Ovary (tissue), 9 donors: ENCODE measurements around the gene TSPEAR. TPM values are rescaled to one million over a fixed set of nuclear protein-coding genes. Genes with fewer than 3 reads are reported as not detected.
A peak's percentile ranks its signal among the peaks of the same experiment; 100 is the strongest.

Experiments
- DNase-seq, 5 donors: peaks; one replicate each; pipeline ENCODE4 v3.0.0-alpha.2; 2019 to 2020
- H3K27ac ChIP-seq, 2 donors: fragments of 200-600 bp; one replicate each; pipeline versions ENCODE4 v1.5.1 to v1.8.0; 2019 to 2022
- H3K27me3 ChIP-seq: fragments of 200-600 bp; one replicate; pipeline ENCODE4 v1.8.0; 2022
- H3K36me3 ChIP-seq: fragments of 200-600 bp; sonication (generic); one replicate; pipeline ENCODE4 v1.5.1; 2019
- H3K4me1 ChIP-seq: one replicate; pipeline ENCODE4 v1.8.1; 2013; ENCODE audit warnings: mild to moderate bottlenecking, moderate library complexity; ENCODE audit not compliant: insufficient read depth
- H3K4me3 ChIP-seq: fragments of 200-600 bp; sonication (generic); one replicate; pipeline ENCODE4 v1.5.1; 2017
- H3K9me3 ChIP-seq, 2 donors: fragments of 200-600 bp in 1 of 2; sonication (generic) in 1 of 2; one replicate each; pipeline versions ENCODE4 v1.5.1 to v1.8.1; 2013 to 2019; ENCODE audit warnings: mild to moderate bottlenecking in 1 of 2, moderate library complexity in 1 of 2
- EP300 ChIP-seq: sonication (generic); formaldehyde crosslinking; IDR thresholded peaks from one replicate; pipeline ENCODE4 v1.6.1; 2017; ENCODE audit warnings: antibody characterized with exemption
- POLR2A ChIP-seq: fragments of 450-650 bp; IDR thresholded peaks from one replicate; pipeline ENCODE4 v1.6.1; 2017; ENCODE audit warnings: antibody characterized with exemption, mild to moderate bottlenecking, moderate library complexity
- WGBS, 3 donors: extraction: QIAGEN DNeasy Blood & Tissue Kit in 1 of 3; methylation state at CpG; one replicate each; pipeline versions ENCODE4 v1.1.5 to v1.1.7; 2013 to 2017; 5-methylcytosine and 5-hydroxymethylcytosine counted together
- intact Hi-C, 4 donors: fragments of 100-400 bp; cut with DNase I; formaldehyde crosslinking; loops; one replicate each; pipeline versions ENCODE4 v1.11.0 to v1.15.1; 2022 to 2023
- polyA plus RNA-seq, 2 donors: library from polyadenylated mRNA; stranded (reverse); fragments of 200-250 nt in 1 of 2; fragments of 350-450 nt in 1 of 2; fragmentation: Illumina TruSeq in 1 of 2; extraction: RNeasy Lipid Tissue Mini Kit (QIAGEN cat#74804) in 1 of 2; gene quantifications; one replicate each; pipeline ENCODE4 v1.2.3, GENCODE V29; 2013 to 2014
- total RNA-seq, 7 donors: library from RNA; depleted of rRNA in 2 of 7; stranded (reverse); fragments of >200 nt in 2 of 7; fragmentation: NEBNext Ultra II Directional in 3 of 7; extraction: Animal tissue kit (Norgen Biotek cat#: 25700) in 3 of 7; gene quantifications; one replicate each; pipeline versions ENCODE4 v1.1.0 to v1.2.4, GENCODE V29; 2016 to 2023
- TF ChIP-seq, protein P1 (sequence below), 3 donors: fragments of 450-650 bp in 2 of 3; fragments of 200-600 bp in 1 of 3; IDR thresholded peaks; one replicate each; pipeline versions ENCODE4 v1.5.1 to v1.8.0; 2016 to 2022; ENCODE audit warnings: antibody characterized with exemption in 3 of 3, mild to moderate bottlenecking in 1 of 3
- donor health status: DM: no; HTN: no; CAD: no; lungs with moderate emphysema.
- donor health status: DM: no; HTN: no; CAD: no.
- donor health status: Bipolar disorder and iron deficiency.
- donor health status: DM: yes; HTN: yes; CAD: no.
- donor health status: DM: no; HTN: no; CAD: no.
- donor health status: DM: yes; HTN: yes; CAD: no.

TSPEAR gene
- total and polyA plus RNA-seq, 9 donors, result 0.07 to 0.27 (median 0.11) TPM; not detected in 4

DNA sequence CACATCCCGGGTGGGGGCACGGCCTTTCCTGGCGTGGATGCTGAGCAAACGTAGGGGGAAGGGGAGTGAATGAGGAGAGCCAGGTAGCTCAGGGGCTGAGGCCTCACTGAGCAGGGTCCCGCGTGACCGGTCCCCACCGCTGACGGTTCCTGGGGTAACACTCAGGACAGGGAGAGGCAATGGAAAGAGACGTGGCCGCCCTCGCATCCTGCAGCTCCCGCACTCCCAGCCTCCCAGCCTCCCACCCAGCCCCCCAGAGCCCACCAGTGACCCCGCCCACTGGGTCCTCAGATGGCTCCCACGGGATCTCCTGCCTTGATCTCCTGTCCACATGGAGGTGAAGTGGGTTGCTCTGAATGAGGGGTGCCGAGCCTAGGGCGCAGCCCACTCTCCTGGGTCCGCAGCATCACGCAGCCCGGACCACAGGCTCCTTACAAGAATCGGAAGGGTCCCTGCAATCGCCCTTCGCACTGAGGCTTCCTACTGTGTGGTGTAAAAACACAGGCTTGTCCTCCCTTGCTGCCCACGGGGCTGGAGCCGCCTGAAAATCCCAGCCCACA lies 2.4 kb downstream of the TSPEAR start:
- H3K27me3 ChIP-seq, result no peaks in the 10 kb centered on the region
- DNase-seq, result peak in 2 of 5 donors; percentile 3 to 17
- 1 to 4% (median 2%) methylated on average over 16 to 25 of the region's 25 CpGs for WGBS, 3 donors
- no peaks in the 10 kb centered on the region for H3K36me3 ChIP-seq
- no peaks in the 10 kb centered on the region for H3K4me1 ChIP-seq
- peaks cover 0 to 5% of the 10 kb centered on the region in 2 donors for H3K9me3 ChIP-seq
- TF ChIP-seq EP300 (no peak), POLR2A (no peak)
- TF ChIP-seq, protein P1, sequence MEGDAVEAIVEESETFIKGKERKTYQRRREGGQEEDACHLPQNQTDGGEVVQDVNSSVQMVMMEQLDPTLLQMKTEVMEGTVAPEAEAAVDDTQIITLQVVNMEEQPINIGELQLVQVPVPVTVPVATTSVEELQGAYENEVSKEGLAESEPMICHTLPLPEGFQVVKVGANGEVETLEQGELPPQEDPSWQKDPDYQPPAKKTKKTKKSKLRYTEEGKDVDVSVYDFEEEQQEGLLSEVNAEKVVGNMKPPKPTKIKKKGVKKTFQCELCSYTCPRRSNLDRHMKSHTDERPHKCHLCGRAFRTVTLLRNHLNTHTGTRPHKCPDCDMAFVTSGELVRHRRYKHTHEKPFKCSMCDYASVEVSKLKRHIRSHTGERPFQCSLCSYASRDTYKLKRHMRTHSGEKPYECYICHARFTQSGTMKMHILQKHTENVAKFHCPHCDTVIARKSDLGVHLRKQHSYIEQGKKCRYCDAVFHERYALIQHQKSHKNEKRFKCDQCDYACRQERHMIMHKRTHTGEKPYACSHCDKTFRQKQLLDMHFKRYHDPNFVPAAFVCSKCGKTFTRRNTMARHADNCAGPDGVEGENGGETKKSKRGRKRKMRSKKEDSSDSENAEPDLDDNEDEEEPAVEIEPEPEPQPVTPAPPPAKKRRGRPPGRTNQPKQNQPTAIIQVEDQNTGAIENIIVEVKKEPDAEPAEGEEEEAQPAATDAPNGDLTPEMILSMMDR (IDR thresholded peaks at IDR 0.05), result no peak
- H3K27ac ChIP-seq, result no peak overlapping the region
- no peak overlapping the region for H3K4me3 ChIP-seq
- intact Hi-C loops, result no loop called here

DNA sequence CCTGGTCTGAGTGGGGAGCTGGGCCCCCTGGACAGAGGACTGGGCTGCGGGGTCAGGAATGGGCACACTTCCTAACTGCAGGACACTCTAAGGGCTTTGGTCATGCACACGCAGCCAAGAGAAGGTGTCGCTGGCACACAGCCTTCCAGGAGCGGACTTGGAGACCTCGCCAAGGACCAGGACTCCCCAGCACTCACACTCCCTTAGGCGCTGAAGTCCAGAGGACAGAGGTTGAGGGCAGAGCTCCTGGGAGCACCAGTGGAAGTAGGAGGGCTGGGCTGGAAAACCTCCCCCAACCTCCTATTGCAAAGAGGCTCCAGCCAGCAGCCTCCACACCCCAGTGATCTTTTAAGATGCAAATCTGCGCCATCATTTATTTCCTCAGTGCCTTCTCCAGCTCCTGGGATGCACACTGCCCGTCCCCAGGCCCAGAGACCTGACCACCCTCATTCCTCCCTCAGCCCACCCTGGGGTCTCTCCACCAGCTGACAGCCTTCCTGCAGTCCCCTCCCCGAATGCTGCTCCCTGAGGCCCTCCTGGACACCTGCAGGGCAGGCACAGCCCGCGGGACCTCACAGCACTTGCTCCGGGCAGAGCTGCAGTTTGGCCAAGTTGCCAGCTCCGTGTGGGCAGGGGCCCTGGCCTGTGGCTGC lies 3.0 kb downstream of the TSPEAR start:
- H3K4me1 ChIP-seq, result no peaks in the 10 kb centered on the region
- intact Hi-C loops, result no loop called here
- H3K27ac ChIP-seq, result no peak overlapping the region
- no peaks in the 10 kb centered on the region for H3K36me3 ChIP-seq
- TF ChIP-seq POLR2A (no peak), EP300 (no peak)
- TF ChIP-seq, protein P1 (IDR thresholded peaks at IDR 0.05), result no peak
- DNase-seq, result peak in 2 of 5 donors; percentile 4 to 10
- H3K27me3 ChIP-seq, result no peaks in the 10 kb centered on the region
- H3K4me3 ChIP-seq, result no peak overlapping the region
- whole genome bisulfite sequencing, 3 donors, result 2 to 12% (median 3%) methylated on average over 13 of the region's 13 CpGs
- H3K9me3 ChIP-seq, result peaks cover 0 to 5% of the 10 kb centered on the region in 2 donors

DNA sequence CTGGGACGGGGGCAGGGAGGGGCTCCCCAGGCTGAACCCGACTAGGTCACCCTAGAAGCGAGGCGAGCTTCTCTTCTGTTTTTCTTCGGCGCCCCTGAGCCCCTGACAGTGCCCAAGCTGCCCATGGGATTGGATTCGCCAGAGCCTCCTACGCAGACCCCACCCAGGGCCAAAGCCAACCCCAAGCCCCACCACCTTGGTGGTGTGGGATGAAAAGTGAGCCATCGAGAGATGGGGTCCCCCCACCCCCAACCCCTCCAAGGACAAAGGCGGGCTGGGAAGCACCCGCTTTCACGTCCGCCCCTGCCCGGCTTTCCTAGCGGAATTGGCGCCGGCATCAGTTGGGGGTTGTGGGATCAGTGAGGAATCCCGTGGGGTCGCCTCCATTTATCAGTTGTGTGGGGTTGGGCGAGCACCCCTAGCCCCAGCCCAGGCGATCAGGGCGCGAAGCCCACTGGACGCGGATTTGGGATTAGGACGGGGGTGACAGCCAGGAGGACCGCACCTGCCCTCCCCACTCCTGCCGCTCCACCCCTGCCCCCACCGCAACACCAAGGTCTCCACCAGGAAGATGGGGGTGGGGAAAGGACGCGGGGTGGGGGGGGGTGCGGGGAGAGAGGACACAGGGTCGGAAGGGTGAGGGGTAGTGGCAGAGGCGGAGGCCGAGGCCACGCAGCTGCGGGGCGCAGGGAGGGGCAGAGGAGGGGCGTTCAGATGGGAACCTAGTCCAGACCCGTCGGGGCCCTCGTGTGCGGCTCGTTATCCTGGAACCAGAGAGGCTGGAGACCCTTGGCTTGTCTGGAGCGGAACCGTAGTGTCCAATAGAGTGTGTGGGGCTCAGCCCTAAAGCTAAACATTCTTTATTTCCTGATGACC lies 4.4 kb downstream of the TSPEAR start:
- DNase-seq, result peak in 2 of 5 donors; percentile 2 to 13
- no peaks in the 10 kb centered on the region for H3K4me1 ChIP-seq
- H3K27ac ChIP-seq, result no peak overlapping the region
- TF ChIP-seq POLR2A (no peak), EP300 (no peak)
- TF ChIP-seq, protein P1 (IDR thresholded peaks at IDR 0.05), result no peak
- WGBS, 3 donors, result 1 to 2% (median 1%) methylated on average over 45 to 46 of the region's 46 CpGs
- H3K27me3 ChIP-seq, result no peaks in the 10 kb centered on the region
- H3K9me3 ChIP-seq, result peaks cover 0 to 5% of the 10 kb centered on the region in 2 donors
- H3K4me3 ChIP-seq, result no peak overlapping the region
- H3K36me3 ChIP-seq, result no peaks in the 10 kb centered on the region
- intact Hi-C loops, result no loop called here

DNA sequence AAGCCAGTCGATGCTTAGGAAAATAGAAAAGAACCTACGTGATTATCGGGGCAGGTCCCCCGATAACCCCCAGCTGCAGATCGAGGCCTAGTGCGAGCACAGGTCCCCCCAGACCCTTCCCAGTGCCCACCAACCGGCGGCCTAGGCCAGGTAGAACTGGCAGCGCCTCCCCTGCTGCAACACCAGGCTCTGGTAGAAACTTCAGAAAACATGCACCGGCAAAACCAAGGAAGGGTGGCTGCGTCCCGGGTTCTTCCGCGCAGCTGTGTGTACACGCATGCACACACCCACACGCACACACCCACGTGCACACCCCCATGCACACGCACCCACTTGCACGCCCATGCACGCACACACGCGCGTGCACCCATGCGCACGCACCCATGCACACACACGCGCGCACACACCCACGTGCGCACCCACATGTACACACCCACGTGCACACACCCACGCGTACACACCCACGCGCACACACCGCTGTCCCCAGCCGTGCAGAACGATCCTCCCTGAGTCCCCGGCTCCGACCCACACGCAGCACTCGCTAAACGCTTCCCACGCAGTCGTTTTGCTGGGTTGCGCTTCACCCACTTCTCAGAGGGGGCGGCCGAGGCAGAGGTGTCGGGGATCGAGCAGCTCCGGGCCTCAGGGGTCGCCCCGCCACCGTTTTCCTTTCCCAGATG lies 5.2 kb downstream of the TSPEAR start:
- no peak for TF ChIP-seq POLR2A
- TF ChIP-seq, protein P1 (IDR thresholded peaks at IDR 0.05), result no peak
- TF ChIP-seq EP300, result no peak
- H3K9me3 ChIP-seq, result peaks cover 0 to 5% of the 10 kb centered on the region in 2 donors
- no peaks in the 10 kb centered on the region for H3K36me3 ChIP-seq
- no peaks in the 10 kb centered on the region for H3K4me1 ChIP-seq
- 2 to 6% (median 3%) methylated on average over 37 to 54 of the region's 54 CpGs for WGBS, 3 donors
- intact Hi-C loops, result no loop called here
- H3K4me3 ChIP-seq, result no peak overlapping the region
- peak in 1 of 5 donors; percentile 11 for DNase-seq
- no peak overlapping the region for H3K27ac ChIP-seq
- H3K27me3 ChIP-seq, result no peaks in the 10 kb centered on the region
